ENCODE measurements around the gene CLK2.

CLK2 gene

DNA sequence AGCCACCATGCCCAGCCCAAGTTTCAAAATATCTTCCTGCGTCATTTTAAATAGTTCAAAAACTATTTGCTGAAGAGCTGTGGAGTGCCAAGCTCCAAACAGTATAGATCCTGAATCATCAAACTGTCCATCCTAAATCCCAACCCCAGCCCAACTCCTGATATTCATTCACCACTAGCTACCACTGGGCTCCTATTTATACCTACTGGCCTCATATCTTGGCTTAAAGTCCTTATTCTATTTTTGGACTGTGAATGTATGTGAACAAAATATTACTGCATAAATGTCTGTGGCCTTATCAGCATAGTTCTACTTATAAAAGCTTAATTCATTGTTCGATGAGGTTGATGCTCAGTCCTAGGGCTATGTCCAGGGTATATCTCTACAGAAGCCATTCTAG, 5.9 kb downstream of the CLK2 start:
- no peak for DNase-seq

DNA sequence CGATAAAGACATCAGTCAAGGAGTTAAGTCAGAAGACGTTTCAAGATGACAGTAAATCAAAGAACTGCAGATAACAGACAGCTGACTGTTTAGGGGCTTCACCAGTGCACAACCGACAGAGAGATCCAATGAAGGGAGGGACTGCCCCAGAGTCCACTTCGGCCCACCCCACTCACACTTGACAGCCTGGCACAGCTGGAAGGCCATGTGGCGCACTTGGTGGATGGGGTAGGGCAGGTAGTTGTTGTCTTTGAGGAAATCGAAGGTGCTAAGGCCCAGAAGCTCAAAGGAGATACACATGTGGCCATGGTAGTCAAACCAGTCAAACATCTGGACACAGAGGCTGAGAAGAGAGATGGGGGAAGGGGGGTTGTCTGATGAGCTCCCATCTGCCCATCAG, 6.8 kb downstream of the CLK2 start:
- TF ChIP-seq GATA1 (IDR thresholded peaks at IDR 0.05; ENCODE audit: low read depth, low read length) (no peak), POLR2A (IDR thresholded peaks at IDR 0.05; ENCODE audit: low read length) (no peak)
- no peak for DNase-seq

More for the DNA sequence above, 5.9 kb downstream of the CLK2 start:
- TF ChIP-seq POLR2A (IDR thresholded peaks at IDR 0.05; ENCODE audit: low read length) (no peak), GATA1 (IDR thresholded peaks at IDR 0.05; ENCODE audit: low read depth, low read length) (no peak)

- TF ChIP-seq POLR2A (IDR thresholded peaks at IDR 0.05; ENCODE audit: low read length) (no peak), GATA1 (IDR thresholded peaks at IDR 0.05; ENCODE audit: low read depth, low read length) (no peak)
- no peak for DNase-seq
These were observed 10.2 kb downstream of the CLK2 start for GRCh38 chr1:155263067-155263466.

- TF ChIP-seq GATA1 (IDR thresholded peaks at IDR 0.05; ENCODE audit: low read depth, low read length) (no peak), POLR2A (IDR thresholded peaks at IDR 0.05; ENCODE audit: low read length) (peak; percentile 88)
These were observed 11.2 kb downstream of the CLK2 start, which contains the start of gene SCAMP3 for GRCh38 chr1:155261852-155262673. Gene SCAMP3, minus strand, starts transcription at chr1:155262360. Its CDS starts 209 bp downstream, at chr1:155262151.

DNA sequence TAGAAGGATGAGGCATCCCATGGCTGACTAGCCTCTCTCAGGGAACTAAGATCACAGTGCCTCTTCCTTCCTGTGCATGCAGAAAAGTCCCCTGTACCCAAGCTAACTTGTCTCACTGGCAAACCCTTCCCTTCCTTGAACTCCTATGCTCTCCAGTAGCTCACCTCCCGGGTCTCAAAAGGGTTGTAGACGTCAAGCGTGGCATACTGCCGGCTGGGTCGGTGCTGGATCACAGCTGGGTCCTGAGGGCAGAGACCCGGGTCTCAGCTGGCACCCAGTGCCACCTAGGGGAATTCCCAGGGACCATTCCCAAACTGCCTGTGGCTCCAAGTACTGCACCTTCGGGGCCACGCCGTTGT, 11.8 kb downstream of the CLK2 start:
- DNase-seq = no peak
- TF ChIP-seq POLR2A (IDR thresholded peaks at IDR 0.05; ENCODE audit: low read length) (no peak), GATA1 (IDR thresholded peaks at IDR 0.05; ENCODE audit: low read depth, low read length) (no peak)

More at GRCh38 chr1:155261852-155262673, 11.2 kb downstream of the CLK2 start, which contains the start of gene SCAMP3:
- DNase-seq = peak; percentile 86 to 92

GRCh38 chr1:155260276-155260675, 13.0 kb downstream of the CLK2 start:
- TF ChIP-seq POLR2A (IDR thresholded peaks at IDR 0.05; ENCODE audit: low read length) (no peak), GATA1 (IDR thresholded peaks at IDR 0.05; ENCODE audit: low read depth, low read length) (no peak)
- DNase-seq = no peak

- TF ChIP-seq GATA1 (IDR thresholded peaks at IDR 0.05; ENCODE audit: low read depth, low read length) (no peak), POLR2A (IDR thresholded peaks at IDR 0.05; ENCODE audit: low read length) (no peak)
- no peak for DNase-seq
These were observed 17.0 kb downstream of the CLK2 start for GRCh38 chr1:155256058-155256852.

DNA sequence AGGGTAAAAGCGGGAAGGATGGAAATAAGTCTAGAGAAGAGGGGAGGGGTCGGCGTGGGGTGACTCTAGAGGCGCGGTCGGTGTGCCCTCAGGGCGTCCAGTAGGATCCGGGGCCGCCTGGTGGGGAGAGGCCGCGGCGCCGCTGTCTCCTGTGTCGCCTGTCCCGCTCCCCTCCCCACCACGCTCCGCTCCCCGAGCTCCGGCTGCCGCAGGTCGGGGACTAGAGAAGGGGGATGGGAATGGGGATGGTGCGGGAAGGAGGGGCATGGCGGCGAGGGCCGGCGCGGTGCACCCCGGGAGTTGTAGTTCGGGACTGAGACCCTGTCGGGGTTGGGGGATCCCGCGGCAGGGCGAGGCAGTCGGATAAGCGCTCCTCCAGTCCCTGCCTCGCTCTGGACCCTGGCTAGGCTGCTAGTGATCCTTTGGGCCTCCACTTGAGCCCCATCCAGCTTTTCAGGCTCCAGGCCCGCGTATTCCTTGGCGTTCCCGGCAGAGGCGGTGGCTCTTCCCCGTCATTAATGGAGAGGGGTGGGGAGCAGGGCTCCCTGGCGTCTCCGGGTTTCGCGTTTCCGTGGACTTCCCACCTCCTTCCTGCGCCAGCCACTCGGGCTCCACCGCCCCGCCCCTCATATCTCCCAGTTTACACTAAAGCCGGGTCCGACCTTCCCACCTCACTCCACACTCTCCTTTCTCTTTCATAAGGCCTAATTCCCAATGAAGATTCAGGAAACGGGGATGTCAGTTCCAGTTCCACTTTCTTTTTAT, 17.9 kb downstream of the CLK2 start, which contains the start of gene ENTREP3:
TSS of gene ENTREP3 (minus strand) at position 241 of the 765 bp plus-strand sequence. CDS start 606 bp downstream, outside the sequence.
- DNase-seq = peak; percentile 78 to 81
- TF ChIP-seq POLR2A (IDR thresholded peaks at IDR 0.05; ENCODE audit: low read length) = peak; percentile 40
- no peak for TF ChIP-seq GATA1 (IDR thresholded peaks at IDR 0.05; ENCODE audit: low read depth, low read length)

DNA sequence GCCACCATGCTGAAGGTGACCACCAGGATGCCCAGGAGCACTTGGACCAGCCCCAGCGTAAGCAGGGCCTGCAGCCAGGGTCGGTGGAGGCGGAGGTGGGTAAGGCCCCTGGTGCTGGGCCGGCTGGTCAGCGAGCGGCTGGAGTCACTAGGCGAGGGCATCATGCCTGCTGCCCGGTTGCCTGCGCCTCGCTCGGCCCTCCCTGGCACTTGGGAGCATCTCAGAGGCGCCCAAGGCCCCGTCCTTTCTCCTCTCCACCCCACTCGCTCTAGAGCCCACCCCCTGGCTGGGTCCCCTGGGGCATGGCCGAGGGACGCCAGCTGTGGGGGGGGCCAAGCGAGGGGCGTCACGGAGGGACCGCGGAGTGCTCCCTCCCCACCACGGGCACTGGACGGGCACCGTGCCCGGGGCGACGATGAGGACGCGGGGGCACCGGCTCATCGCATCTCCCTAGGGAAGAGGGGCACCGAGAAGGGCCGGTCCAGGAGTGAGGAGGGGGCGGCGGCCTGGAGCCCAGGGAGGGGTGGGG, 18.5 kb downstream of the CLK2 start:
- TF ChIP-seq POLR2A (IDR thresholded peaks at IDR 0.05; ENCODE audit: low read length) = no peak
- TF ChIP-seq GATA1 (IDR thresholded peaks at IDR 0.05; ENCODE audit: low read depth, low read length) = no peak
- no peak for DNase-seq

DNA sequence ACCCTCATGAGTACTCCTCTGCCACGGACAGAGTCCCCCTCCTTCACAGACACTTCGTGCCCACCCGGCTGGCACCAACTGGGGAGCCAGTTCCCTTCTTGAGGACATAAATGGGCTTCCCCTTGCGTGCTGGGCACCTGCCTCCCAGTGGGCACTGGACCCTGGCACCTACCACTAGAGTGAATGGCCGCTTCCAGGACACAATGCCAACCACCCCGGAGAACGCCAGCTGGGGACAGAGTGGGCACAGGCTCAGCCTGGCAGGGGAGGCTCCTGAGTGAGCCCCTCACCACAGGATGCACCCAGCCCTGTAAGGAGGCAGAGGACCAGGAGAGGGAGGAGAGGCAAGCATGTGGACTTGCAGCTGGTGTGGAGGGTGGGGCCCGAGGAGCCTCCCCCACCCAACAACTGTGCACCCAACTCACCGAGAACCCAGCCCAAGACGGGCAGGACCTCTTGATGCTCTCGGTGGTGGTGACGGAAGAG, 19.0 kb downstream of the CLK2 start:
- DNase-seq = no peak
- TF ChIP-seq GATA1 (IDR thresholded peaks at IDR 0.05; ENCODE audit: low read depth, low read length) = no peak
- no peak for TF ChIP-seq POLR2A (IDR thresholded peaks at IDR 0.05; ENCODE audit: low read length)

DNA sequence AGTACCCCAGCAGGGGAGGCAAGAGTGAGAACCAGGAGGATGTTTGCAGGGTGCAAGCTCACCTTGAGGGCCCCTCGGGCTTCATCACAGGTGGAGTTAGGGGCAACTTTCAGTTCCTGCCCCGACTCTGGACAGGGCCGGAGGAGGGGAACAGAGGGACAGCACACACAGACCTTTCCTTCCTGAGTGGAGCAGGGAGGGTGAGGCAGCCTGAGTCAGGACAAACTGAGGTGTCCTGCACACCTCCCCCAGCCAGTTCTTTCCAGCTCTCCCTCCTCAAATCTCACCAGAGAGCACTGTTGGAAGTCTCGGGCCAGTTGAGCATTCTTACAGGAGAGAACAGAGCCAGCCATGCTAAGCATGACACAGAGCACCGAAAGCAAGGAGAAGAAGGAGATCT, 19.5 kb downstream of the CLK2 start:
- DNase-seq = no peak
- TF ChIP-seq GATA1 (IDR thresholded peaks at IDR 0.05; ENCODE audit: low read depth, low read length) = no peak
- TF ChIP-seq POLR2A (IDR thresholded peaks at IDR 0.05; ENCODE audit: low read length) = no peak

DNA sequence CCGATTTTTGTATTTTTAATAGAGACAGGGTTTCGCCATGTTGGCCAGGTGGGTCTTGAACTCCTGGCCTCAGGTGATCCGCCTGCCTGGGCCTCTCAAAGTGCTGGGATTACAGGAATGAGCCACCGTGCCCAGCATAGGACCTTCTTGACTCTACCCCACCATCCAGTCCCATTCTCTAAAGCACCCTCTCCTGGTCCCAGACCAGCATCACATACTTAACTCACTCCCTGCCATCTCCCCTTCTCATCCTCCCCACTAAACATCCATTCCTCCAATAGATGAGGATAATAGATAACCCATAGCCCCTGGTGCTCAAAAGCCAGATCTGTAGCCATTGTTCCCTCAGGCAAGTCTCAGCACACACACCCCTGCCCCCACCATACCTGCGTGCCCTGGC, 20.1 kb downstream of the CLK2 start:
- TF ChIP-seq GATA1 (IDR thresholded peaks at IDR 0.05; ENCODE audit: low read depth, low read length) (no peak), POLR2A (IDR thresholded peaks at IDR 0.05; ENCODE audit: low read length) (no peak)
- no peak for DNase-seq

- DNase-seq = no peak
- TF ChIP-seq POLR2A (IDR thresholded peaks at IDR 0.05; ENCODE audit: low read length) = no peak
- TF ChIP-seq GATA1 (IDR thresholded peaks at IDR 0.05; ENCODE audit: low read depth, low read length) = no peak
These were observed 21.7 kb downstream of the CLK2 start for GRCh38 chr1:155251566-155251965.

All from erythroblast (primary cell).